K562 (cell line): ENCODE results near the gene ZNF701. TPM values are rescaled to one million over a fixed set of nuclear protein-coding genes. Genes with fewer than 3 reads are reported as not detected.

ENCODE experiments used
- polyA plus RNA-seq, 8 experiments: library from polyadenylated mRNA; depleted of rRNA in 4 of 8; stranded (reverse) in 5 of 8; unstranded in 3 of 8; fragments of >200 nt; fragmentation: Nextera tagmentation in 2 of 8; fragmentation: Illumina TruSeq in 1 of 8; extraction: Ambion mirVana in 2 of 8; extraction: Trizol in 1 of 8; gene quantifications; 2 replicates each; pipeline versions ENCODE4 v1.2.1 to v1.2.3, GENCODE V29; 2011 to 2014; ENCODE audit warnings: inconsistent platforms in 1 of 8, missing spikeins in 1 of 8
- total RNA-seq, 7 experiments: library from RNA; depleted of rRNA in 6 of 7; stranded (reverse); fragments of >200 nt in 6 of 7; fragmentation: Illumina TruSeq in 2 of 7; extraction: Trizol in 2 of 7; gene quantifications; 2 replicates each; pipeline versions ENCODE4 v1.2.1 to v1.2.3, GENCODE V29; 2011 to 2021; ENCODE audit warnings: low replicate concordance in 1 of 7
- TF ChIP-seq, protein P1 (sequence below): fragments of 450-650 bp; IDR thresholded peaks from 2 replicates; pipeline ENCODE4 v1.6.1; 2016; ENCODE audit warnings: mild to moderate bottlenecking, moderate library complexity

The ZNF701 gene
- total and polyA plus RNA-seq, 9 of the 15 experiments (the other 6 are each of a cell fraction or from before 2014, with no cell fraction given), result 5.3 to 15.9 (median 10.1) TPM

DNA sequence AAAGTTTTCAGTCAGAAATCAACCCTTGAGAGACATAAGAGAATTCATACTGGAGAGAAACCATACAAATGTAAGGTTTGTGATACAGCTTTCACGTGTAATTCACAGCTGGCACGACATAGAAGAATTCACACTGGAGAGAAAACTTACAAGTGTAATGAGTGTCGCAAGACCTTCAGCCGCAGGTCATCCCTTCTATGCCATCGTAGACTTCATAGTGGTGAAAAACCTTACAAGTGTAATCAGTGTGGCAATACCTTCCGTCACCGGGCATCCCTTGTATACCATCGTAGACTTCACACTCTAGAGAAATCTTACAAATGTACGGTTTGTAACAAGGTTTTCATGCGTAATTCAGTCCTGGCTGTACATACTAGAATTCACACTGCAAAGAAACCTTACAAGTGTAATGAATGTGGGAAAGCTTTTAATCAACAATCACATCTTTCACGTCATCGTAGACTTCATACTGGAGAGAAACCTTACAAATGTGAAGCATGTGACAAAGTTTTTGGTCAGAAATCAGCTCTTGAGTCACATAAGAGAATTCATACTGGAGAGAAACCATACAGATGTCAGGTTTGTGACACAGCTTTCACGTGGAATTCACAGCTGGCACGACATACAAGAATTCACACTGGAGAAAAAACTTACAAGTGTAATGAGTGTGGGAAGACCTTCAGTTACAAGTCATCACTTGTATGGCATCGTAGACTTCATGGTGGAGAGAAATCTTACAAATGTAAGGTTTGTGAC lies 15.7 kb upstream of the ZNF701 start (continued):
- TF ChIP-seq, protein P1, sequence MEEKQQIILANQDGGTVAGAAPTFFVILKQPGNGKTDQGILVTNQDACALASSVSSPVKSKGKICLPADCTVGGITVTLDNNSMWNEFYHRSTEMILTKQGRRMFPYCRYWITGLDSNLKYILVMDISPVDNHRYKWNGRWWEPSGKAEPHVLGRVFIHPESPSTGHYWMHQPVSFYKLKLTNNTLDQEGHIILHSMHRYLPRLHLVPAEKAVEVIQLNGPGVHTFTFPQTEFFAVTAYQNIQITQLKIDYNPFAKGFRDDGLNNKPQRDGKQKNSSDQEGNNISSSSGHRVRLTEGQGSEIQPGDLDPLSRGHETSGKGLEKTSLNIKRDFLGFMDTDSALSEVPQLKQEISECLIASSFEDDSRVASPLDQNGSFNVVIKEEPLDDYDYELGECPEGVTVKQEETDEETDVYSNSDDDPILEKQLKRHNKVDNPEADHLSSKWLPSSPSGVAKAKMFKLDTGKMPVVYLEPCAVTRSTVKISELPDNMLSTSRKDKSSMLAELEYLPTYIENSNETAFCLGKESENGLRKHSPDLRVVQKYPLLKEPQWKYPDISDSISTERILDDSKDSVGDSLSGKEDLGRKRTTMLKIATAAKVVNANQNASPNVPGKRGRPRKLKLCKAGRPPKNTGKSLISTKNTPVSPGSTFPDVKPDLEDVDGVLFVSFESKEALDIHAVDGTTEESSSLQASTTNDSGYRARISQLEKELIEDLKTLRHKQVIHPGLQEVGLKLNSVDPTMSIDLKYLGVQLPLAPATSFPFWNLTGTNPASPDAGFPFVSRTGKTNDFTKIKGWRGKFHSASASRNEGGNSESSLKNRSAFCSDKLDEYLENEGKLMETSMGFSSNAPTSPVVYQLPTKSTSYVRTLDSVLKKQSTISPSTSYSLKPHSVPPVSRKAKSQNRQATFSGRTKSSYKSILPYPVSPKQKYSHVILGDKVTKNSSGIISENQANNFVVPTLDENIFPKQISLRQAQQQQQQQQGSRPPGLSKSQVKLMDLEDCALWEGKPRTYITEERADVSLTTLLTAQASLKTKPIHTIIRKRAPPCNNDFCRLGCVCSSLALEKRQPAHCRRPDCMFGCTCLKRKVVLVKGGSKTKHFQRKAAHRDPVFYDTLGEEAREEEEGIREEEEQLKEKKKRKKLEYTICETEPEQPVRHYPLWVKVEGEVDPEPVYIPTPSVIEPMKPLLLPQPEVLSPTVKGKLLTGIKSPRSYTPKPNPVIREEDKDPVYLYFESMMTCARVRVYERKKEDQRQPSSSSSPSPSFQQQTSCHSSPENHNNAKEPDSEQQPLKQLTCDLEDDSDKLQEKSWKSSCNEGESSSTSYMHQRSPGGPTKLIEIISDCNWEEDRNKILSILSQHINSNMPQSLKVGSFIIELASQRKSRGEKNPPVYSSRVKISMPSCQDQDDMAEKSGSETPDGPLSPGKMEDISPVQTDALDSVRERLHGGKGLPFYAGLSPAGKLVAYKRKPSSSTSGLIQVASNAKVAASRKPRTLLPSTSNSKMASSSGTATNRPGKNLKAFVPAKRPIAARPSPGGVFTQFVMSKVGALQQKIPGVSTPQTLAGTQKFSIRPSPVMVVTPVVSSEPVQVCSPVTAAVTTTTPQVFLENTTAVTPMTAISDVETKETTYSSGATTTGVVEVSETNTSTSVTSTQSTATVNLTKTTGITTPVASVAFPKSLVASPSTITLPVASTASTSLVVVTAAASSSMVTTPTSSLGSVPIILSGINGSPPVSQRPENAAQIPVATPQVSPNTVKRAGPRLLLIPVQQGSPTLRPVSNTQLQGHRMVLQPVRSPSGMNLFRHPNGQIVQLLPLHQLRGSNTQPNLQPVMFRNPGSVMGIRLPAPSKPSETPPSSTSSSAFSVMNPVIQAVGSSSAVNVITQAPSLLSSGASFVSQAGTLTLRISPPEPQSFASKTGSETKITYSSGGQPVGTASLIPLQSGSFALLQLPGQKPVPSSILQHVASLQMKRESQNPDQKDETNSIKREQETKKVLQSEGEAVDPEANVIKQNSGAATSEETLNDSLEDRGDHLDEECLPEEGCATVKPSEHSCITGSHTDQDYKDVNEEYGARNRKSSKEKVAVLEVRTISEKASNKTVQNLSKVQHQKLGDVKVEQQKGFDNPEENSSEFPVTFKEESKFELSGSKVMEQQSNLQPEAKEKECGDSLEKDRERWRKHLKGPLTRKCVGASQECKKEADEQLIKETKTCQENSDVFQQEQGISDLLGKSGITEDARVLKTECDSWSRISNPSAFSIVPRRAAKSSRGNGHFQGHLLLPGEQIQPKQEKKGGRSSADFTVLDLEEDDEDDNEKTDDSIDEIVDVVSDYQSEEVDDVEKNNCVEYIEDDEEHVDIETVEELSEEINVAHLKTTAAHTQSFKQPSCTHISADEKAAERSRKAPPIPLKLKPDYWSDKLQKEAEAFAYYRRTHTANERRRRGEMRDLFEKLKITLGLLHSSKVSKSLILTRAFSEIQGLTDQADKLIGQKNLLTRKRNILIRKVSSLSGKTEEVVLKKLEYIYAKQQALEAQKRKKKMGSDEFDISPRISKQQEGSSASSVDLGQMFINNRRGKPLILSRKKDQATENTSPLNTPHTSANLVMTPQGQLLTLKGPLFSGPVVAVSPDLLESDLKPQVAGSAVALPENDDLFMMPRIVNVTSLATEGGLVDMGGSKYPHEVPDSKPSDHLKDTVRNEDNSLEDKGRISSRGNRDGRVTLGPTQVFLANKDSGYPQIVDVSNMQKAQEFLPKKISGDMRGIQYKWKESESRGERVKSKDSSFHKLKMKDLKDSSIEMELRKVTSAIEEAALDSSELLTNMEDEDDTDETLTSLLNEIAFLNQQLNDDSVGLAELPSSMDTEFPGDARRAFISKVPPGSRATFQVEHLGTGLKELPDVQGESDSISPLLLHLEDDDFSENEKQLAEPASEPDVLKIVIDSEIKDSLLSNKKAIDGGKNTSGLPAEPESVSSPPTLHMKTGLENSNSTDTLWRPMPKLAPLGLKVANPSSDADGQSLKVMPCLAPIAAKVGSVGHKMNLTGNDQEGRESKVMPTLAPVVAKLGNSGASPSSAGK, result 0 out of 2 replicates have a peak, but pooled peaks have one; percentile 11
